Neutrophil (primary cell): ENCODE results near the gene GPR162.

ENCODE experiments used
- H3K27ac ChIP-seq: fragments of 200-600 bp; sonication (generic); 2 replicates; pipeline ENCODE4 v1.5.1; 2016; ENCODE audit warnings: mild to moderate bottlenecking, moderate library complexity
- H3K27me3 ChIP-seq: fragments of 200-600 bp; sonication (generic); 2 replicates; pipeline ENCODE4 v1.6.0; 2016; ENCODE audit warnings: mild to moderate bottlenecking
- H3K36me3 ChIP-seq: fragments of 200-600 bp; sonication (generic); 2 replicates; pipeline ENCODE4 v1.5.1; 2017
- H3K4me1 ChIP-seq, 2 experiments: fragments of 200-600 bp in 1 of 2; sonication (generic) in 1 of 2; 1 replicate in 1 of 2; 2 replicates in 1 of 2; pipeline versions ENCODE4 v1.5.1 to v1.6.1; 2013 to 2016; ENCODE audit warnings: low read depth in 1 of 2, low read length in 1 of 2, mild to moderate bottlenecking in 1 of 2, moderate library complexity in 1 of 2; ENCODE audit not compliant: control insufficient read depth in 1 of 2, insufficient read depth in 1 of 2
- H3K4me3 ChIP-seq, 2 experiments: fragments of 200-600 bp in 1 of 2; sonication (generic) in 1 of 2; 1 replicate in 1 of 2; 2 replicates in 1 of 2; pipeline ENCODE4 v1.5.1; 2013 to 2016; ENCODE audit warnings: low read depth in 1 of 2, low read length in 1 of 2, mild to moderate bottlenecking in 1 of 2, moderate library complexity in 1 of 2
- H3K9me3 ChIP-seq: fragments of 200-600 bp; sonication (generic); 2 replicates; pipeline ENCODE4 v1.5.1; 2016
- CTCF ChIP-seq: fragments of 200-600 bp; sonication (generic); IDR thresholded peaks from 2 replicates; pipeline ENCODE4 v1.5.1; 2016; ENCODE audit warnings: antibody characterized with exemption

Gene GPR162

GRCh38 chr12:6837370-6838060 is 15.9 kb downstream of the GPR162 start:
- H3K27me3 ChIP-seq = no peaks in the 10 kb centered on the region
- no peaks in the 10 kb centered on the region for H3K9me3 ChIP-seq
- no peaks in the 10 kb centered on the region for H3K36me3 ChIP-seq
- no peak for TF ChIP-seq CTCF
- H3K4me3 ChIP-seq = no peak overlapping the region
- H3K27ac ChIP-seq = no peak overlapping the region
- H3K4me1 ChIP-seq = peaks cover 16 to 18% of the 10 kb centered on the region in 2 experiments

- Histone ChIP-seq H3K4me1 (peaks cover 16 to 18% of the 10 kb centered on the region in 2 experiments), H3K4me3 (no peak overlapping the region), H3K9me3 (no peaks in the 10 kb centered on the region), H3K36me3 (no peaks in the 10 kb centered on the region), H3K27ac (no peak overlapping the region), H3K27me3 (no peaks in the 10 kb centered on the region)
- TF ChIP-seq CTCF = no peak
These were observed 17.2 kb downstream of the GPR162 start for GRCh38 chr12:6838854-6839253.

- Histone ChIP-seq H3K27ac (no peak overlapping the region), H3K36me3 (no peaks in the 10 kb centered on the region), H3K4me1 (peaks cover 16 to 18% of the 10 kb centered on the region in 2 experiments), H3K27me3 (no peaks in the 10 kb centered on the region), H3K4me3 (no peak overlapping the region), H3K9me3 (no peaks in the 10 kb centered on the region)
- TF ChIP-seq CTCF = no peak
These were observed 18.0 kb downstream of the GPR162 start for GRCh38 chr12:6839482-6840201.

- H3K4me3 ChIP-seq = no peak overlapping the region
- peaks cover 16 to 18% of the 10 kb centered on the region in 2 experiments for H3K4me1 ChIP-seq
- H3K27ac ChIP-seq = no peak overlapping the region
- H3K36me3 ChIP-seq = peaks cover 6% of the 10 kb centered on the region
- no peaks in the 10 kb centered on the region for H3K27me3 ChIP-seq
- H3K9me3 ChIP-seq = no peaks in the 10 kb centered on the region
- no peak for TF ChIP-seq CTCF
These were observed 18.7 kb downstream of the GPR162 start for GRCh38 chr12:6840330-6840729.

DNA sequence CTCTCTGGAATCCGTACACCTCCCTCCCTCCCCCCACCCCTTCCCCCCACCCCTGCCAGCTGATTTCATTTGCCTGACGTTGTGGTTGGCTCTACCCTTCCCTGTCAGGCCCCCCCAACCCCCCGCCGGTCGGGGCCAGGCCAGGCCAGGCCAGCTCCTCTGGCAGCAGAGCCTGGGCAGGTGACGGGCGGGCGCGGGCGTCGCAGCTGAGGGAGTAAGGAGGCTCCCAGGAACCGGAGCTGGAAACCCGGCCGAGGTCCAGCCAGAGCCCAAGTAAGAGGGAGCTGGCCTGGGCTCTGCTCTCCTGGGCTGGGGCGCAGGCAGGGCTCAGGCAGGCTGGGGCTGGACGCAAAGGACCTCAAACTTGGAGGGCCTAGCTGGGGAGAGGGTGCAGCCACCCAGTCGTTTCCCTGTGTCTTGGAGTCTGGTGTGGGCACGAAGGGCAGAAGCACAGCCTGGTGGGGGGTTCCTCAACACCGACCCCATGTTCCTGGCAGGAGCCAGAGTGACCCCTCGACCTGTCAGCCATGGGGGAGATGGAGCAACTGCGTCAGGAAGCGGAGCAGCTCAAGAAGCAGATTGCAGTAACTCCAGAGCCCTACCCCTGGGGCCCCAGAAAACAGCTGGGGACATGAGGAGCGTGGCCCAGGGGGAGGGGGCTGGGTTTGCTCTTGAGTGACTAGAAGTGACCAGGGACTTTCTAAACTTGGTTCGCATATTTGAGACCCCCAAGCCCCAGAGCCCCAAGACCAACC is 19.3 kb downstream of the GPR162 start, which contains the start of gene GNB3:
Gene GNB3 (plus strand): TSS at position 165 of the 755 bp plus-strand sequence. CDS start 363 bp downstream, at position 528.
- Histone ChIP-seq H3K27me3 (no peaks in the 10 kb centered on the region), H3K36me3 (peaks cover 11% of the 10 kb centered on the region), H3K27ac (no peak within 1 kb of the TSS), H3K4me1 (peaks cover 14% of the 10 kb centered on the region in 2 experiments), H3K4me3 (no peak within 1 kb of the TSS), H3K9me3 (no peaks in the 10 kb centered on the region)
- no peak for TF ChIP-seq CTCF
